WTC11 (cell line): ENCODE data around the gene B4GALNT1. TPM values are rescaled to one million over a fixed set of nuclear protein-coding genes. Genes with fewer than 3 reads are reported as not detected.
"Not testable (repeated sequence)": the region's sequence is repeated elsewhere in the genome, so short reads cannot be mapped to it uniquely, and the experiment has no call there.

Experiments used
- ATAC-seq: fragments of 200-7000 bp; cut with Tn5 transposase; 2 replicates; pipeline ENCODE4 v1.10.0; 2021; ENCODE audit warnings: mild to moderate bottlenecking, moderate library complexity
- CTCF ChIA-PET: fragments of 300-600 bp; sonication (Branson Sonifier 250); formaldehyde crosslinking; loops from one replicate; lab custom pipeline; 2021; ENCODE audit warnings: antibody characterized with exemption; lab: Charles Lee
- POLR2A ChIA-PET: fragments of 350-600 bp; sonication (Branson Sonifier 250); formaldehyde crosslinking; loops from one replicate; lab custom pipeline; 2021; ENCODE audit warnings: antibody characterized with exemption; lab: Charles Lee
- DNase-seq: peaks from one replicate; pipeline ENCODE4 v3.0.0; 2021; ENCODE audit warnings: low spot score
- H3K27ac Mint-ChIP-seq: 2 replicates; pipeline ENCODE4 v1.8.0; 2021; ENCODE audit warnings: mixed read lengths
- H3K27me3 Mint-ChIP-seq: 2 replicates; pipeline ENCODE4 v1.8.0; 2021; ENCODE audit warnings: low read depth, mild to moderate bottlenecking, moderate library complexity, mixed read lengths
- H3K36me3 Mint-ChIP-seq: 2 replicates; pipeline ENCODE4 v1.8.0; 2021; ENCODE audit warnings: mixed read lengths
- H3K4me1 Mint-ChIP-seq: 2 replicates; pipeline ENCODE4 v1.8.0; 2022; ENCODE audit warnings: mixed read lengths
- H3K4me3 Mint-ChIP-seq: 2 replicates; pipeline ENCODE4 v1.8.0; 2021; ENCODE audit warnings: mild to moderate bottlenecking, moderate library complexity, mixed read lengths
- H3K9me3 Mint-ChIP-seq: 2 replicates; pipeline ENCODE4 v1.8.0; 2021; ENCODE audit warnings: mixed read lengths
- AR ChIP-seq: fragments of 250-450 bp; sonication (Bioruptor Pico); IDR thresholded peaks from 2 replicates; pipeline ENCODE4 v1.9.0; 2021; ENCODE audit warnings: mild to moderate bottlenecking
- E2F1 ChIP-seq: sonication (generic); formaldehyde crosslinking; IDR thresholded peaks from 2 replicates; pipeline ENCODE4 v1.8.0; 2022; ENCODE audit warnings: mild to moderate bottlenecking, missing genetic modification reagents
- E2F5 ChIP-seq: sonication (generic); formaldehyde crosslinking; IDR thresholded peaks from 2 replicates; pipeline ENCODE4 v1.8.1; 2022; ENCODE audit warnings: mild to moderate bottlenecking, moderate library complexity, missing genetic modification reagents
- ELF4 ChIP-seq: sonication (generic); formaldehyde crosslinking; IDR thresholded peaks from 2 replicates; pipeline ENCODE4 v1.8.1; 2022; ENCODE audit warnings: low read depth, mild to moderate bottlenecking, moderate library complexity, missing genetic modification reagents
- EMX1 ChIP-seq: fragments of 250-450 bp; sonication (Bioruptor Pico); IDR thresholded peaks from 2 replicates; pipeline ENCODE4 v1.8.0; 2021; ENCODE audit warnings: mild to moderate bottlenecking
- KAT7 ChIP-seq: sonication (generic); formaldehyde crosslinking; IDR thresholded peaks from 2 replicates; pipeline ENCODE4 v1.8.1; 2023; ENCODE audit warnings: missing genetic modification reagents, mild to moderate bottlenecking, borderline replicate concordance
- MAX ChIP-seq: sonication (generic); formaldehyde crosslinking; IDR thresholded peaks from 2 replicates; pipeline ENCODE4 v1.8.0; 2022; ENCODE audit warnings: mild to moderate bottlenecking, missing genetic modification reagents
- NR1H2 ChIP-seq: sonication (generic); formaldehyde crosslinking; IDR thresholded peaks from 2 replicates; pipeline ENCODE4 v1.9.0; 2021; ENCODE audit warnings: mild to moderate bottlenecking, moderate library complexity, missing genetic modification reagents
- NR3C1 ChIP-seq: sonication (generic); formaldehyde crosslinking; conservative IDR thresholded peaks from 2 replicates; pipeline ENCODE4 v1.8.1; 2023; ENCODE audit warnings: low read depth, mild to moderate bottlenecking, missing genetic modification reagents
- PREB ChIP-seq: sonication (generic); formaldehyde crosslinking; IDR thresholded peaks from 2 replicates; pipeline ENCODE4 v1.8.1; 2022; ENCODE audit warnings: mild to moderate bottlenecking, missing genetic modification reagents, moderate library complexity, borderline replicate concordance
- PRRX2 ChIP-seq: fragments of 250-450 bp; sonication (Bioruptor Pico); IDR thresholded peaks from 2 replicates; pipeline ENCODE4 v1.8.0; 2021; ENCODE audit warnings: mild to moderate bottlenecking
- RORB ChIP-seq: fragments of 250-450 bp; sonication (Bioruptor Pico); IDR thresholded peaks from 2 replicates; pipeline ENCODE4 v1.9.0; 2021; ENCODE audit warnings: mild to moderate bottlenecking
- SOX15 ChIP-seq: fragments of 250-450 bp; sonication (Bioruptor Pico); IDR thresholded peaks from 2 replicates; pipeline ENCODE4 v1.9.0; 2021; ENCODE audit warnings: mild to moderate bottlenecking
- ZNF671 ChIP-seq: fragments of 250-450 bp; sonication (Bioruptor Pico); IDR thresholded peaks from 2 replicates; pipeline ENCODE4 v1.8.0; 2021; ENCODE audit warnings: mild to moderate bottlenecking
- total RNA-seq: library from RNA; stranded (reverse); gene quantifications from 3 replicates; pipeline ENCODE4 v1.2.3, GENCODE V29; 2021

The B4GALNT1 gene
- total RNA-seq, 1 experiment from 2014 or later: 1.2 TPM

- H3K4me1 Mint-ChIP-seq: peaks cover 17% of the 10 kb centered on the region
- ChIA-PET CTCF (interaction anchor here (0.5 to 2.9 kb wide), 3 partner anchors 11 to 326 kb away, joined by 3 to 13 read pairs (median 3); no protein-coding TSS in a partner anchor), POLR2A (no interaction called here)
- DNase-seq (no peak), ATAC-seq (no peak)
- H3K4me3 Mint-ChIP-seq: no peak overlapping the region
- no peak overlapping the region for H3K27ac Mint-ChIP-seq
- H3K36me3 Mint-ChIP-seq: peaks cover 6% of the 10 kb centered on the region
- H3K27me3 Mint-ChIP-seq: peaks cover 58% of the 10 kb centered on the region
- TF ChIP-seq ZNF671 (CRISPR knock-in tag): no peak
- no peak for TF ChIP-seq ELF4 (CRISPR knock-in tag)
- TF ChIP-seq NR1H2: no peak
- no peak for TF ChIP-seq E2F1 (CRISPR knock-in tag)
- peaks cover 16% of the 10 kb centered on the region for H3K9me3 Mint-ChIP-seq
Measured at GRCh38 chr12:57638096-57638495, 5.1 kb upstream of the B4GALNT1 start.

- H3K9me3 Mint-ChIP-seq: peaks cover 16% of the 10 kb centered on the region
- TF ChIP-seq KAT7 (CRISPR knock-in tag) (no peak), PRRX2 (CRISPR knock-in tag) (no peak), EMX1 (CRISPR knock-in tag) (no peak), E2F5 (CRISPR knock-in tag) (no peak), RORB (no peak), SOX15 (CRISPR knock-in tag) (no peak), PREB (CRISPR knock-in tag) (no peak), NR3C1 (no peak), MAX (CRISPR knock-in tag) (no peak), AR (CRISPR knock-in tag) (no peak)
- TF ChIP-seq, all 79 proteins: peak for 0
- DNase-seq (no peak), ATAC-seq (no peak)
- Mint-ChIP-seq H3K27me3 (peaks cover 63% of the 10 kb centered on the region), H3K4me3 (no peak overlapping the region), H3K27ac (no peak overlapping the region), H3K36me3 (peaks cover 6% of the 10 kb centered on the region), H3K4me1 (peaks cover 17% of the 10 kb centered on the region)
- ChIA-PET POLR2A (interaction anchor here (0.7 kb wide), 1 partner anchor 638 kb away, joined by 3 read pairs; no protein-coding TSS in a partner anchor), CTCF (interaction anchor here (1.8 to 2.9 kb wide), 2 partner anchors 23 to 54 kb away, joined by 6 to 13 read pairs; no protein-coding TSS in a partner anchor)
Measured at GRCh38 chr12:57637364-57637763, 4.4 kb upstream of the B4GALNT1 start.

- H3K4me3 Mint-ChIP-seq, H3K27ac Mint-ChIP-seq, POLR2A ChIA-PET, ATAC-seq, DNase-seq, H3K36me3 Mint-ChIP-seq: not testable (repeated sequence)
- H3K27me3 Mint-ChIP-seq: peaks cover 66% of the 10 kb centered on the region
- H3K4me1 Mint-ChIP-seq: peaks cover 12% of the 10 kb centered on the region
- CTCF ChIA-PET: interaction anchor here (1.8 to 2.9 kb wide), 2 partner anchors 23 to 54 kb away, joined by 6 to 13 read pairs; no protein-coding TSS in a partner anchor
- H3K9me3 Mint-ChIP-seq: peaks cover 10% of the 10 kb centered on the region
Measured at GRCh38 chr12:57636731-57637130, 3.7 kb upstream of the B4GALNT1 start.
